Measurements from ENCODE around the gene AFAP1. TPM values are rescaled to one million over a fixed set of nuclear protein-coding genes. Genes with fewer than 3 reads are reported as not detected.

AFAP1 gene
- total and polyA plus RNA-seq, 2 of the 4 experiments (the other 2 are of a cell fraction), result 48.2 to 80.9 TPM

- dilution Hi-C loops (cut with HindIII; ENCODE audit: low sequenced_read_pairs, unreplicated experiment), result no loop called here
- peak; percentile 39; the same call in 1 of the 2 replicates for ATAC-seq (ENCODE audit: low read depth)
These were observed 5.0 kb upstream of the AFAP1 start for GRCh38 chr4:7944599-7945220.

More at GRCh38 chr4:7944599-7945220, 5.0 kb upstream of the AFAP1 start:
- Histone ChIP-seq H2BK20ac (ENCODE audit: low read depth, low read length) (no peak overlapping the region), H3K23ac (ENCODE audit: low read depth, low read length) (0 out of 2 replicates have a peak overlapping the region, but pooled peaks have one; percentile 40), H3K56ac (ENCODE audit: extremely low read depth, insufficient read depth, low read length) (no peak overlapping the region), H3K9me3 (ENCODE audit: control insufficient read depth, insufficient read depth, low read length) (no peaks in the 10 kb centered on the region), H4K91ac (ENCODE audit: insufficient read depth, low read depth, low read length) (no peak overlapping the region), H3K79me1 (ENCODE audit: low read depth in 1 of 2, low read length in 2 of 2) (peaks cover 0 to 11% of the 10 kb centered on the region in 2 experiments; a peak in 2 of 4 replicates), H4K8ac (ENCODE audit: low read depth in 2 of 2, low read length in 2 of 2) (no peak overlapping the region; a peak in 1 of 4 replicates), H3K4me1 (ENCODE audit: control insufficient read depth, insufficient read depth, low read length) (peaks cover 9% of the 10 kb centered on the region), H3K4me2 (ENCODE audit: low read depth, low read length) (no peak overlapping the region), H3K27ac (ENCODE audit: insufficient read depth, low read length) (no peak overlapping the region), H2AK5ac (ENCODE audit: low read depth, low read length) (no peak overlapping the region), H2BK5ac (ENCODE audit: low read depth, low read length, poor library complexity, severe bottlenecking) (no peak overlapping the region), H2AFZ (replicated peaks; ENCODE audit: low read length, poor library complexity) (no peak overlapping the region), H2BK15ac (ENCODE audit: low read depth, low read length) (no peak overlapping the region), H3K18ac (ENCODE audit: low read depth, low read length) (peak overlapping the region; percentile 19; the same call in 1 of the 2 replicates), H2AK9ac (replicated peaks; ENCODE audit: low read depth, low read length, poor library complexity) (no peak overlapping the region), H4K20me1 (ENCODE audit: insufficient read depth, low read length) (no peaks in the 10 kb centered on the region), H3K4me3 (ENCODE audit: insufficient read depth, low read depth, low read length) (no peak overlapping the region), H3K9me1 (ENCODE audit: insufficient read depth, low read length) (peaks cover 6% of the 10 kb centered on the region), H3K4ac (ENCODE audit: low read depth, low read length) (no peak overlapping the region), H4K5ac (ENCODE audit: low read depth, low read length) (no peak overlapping the region), H3K9ac (ENCODE audit: low read depth, low read length) (no peak overlapping the region), H2BK120ac (ENCODE audit: low read depth, low read length) (no peak overlapping the region), H3K27me3 (ENCODE audit: control insufficient read depth, insufficient read depth, low read length) (no peaks in the 10 kb centered on the region), H3K36me3 (ENCODE audit: control insufficient read depth, insufficient read depth, low read length) (no peaks in the 10 kb centered on the region), H3K14ac (replicated peaks; ENCODE audit: low read depth, low read length) (no peak overlapping the region)
- ChIA-PET POLR2A (ENCODE audit: unreplicated experiment) (interaction anchor here (0.5 kb wide), 1 partner anchor 102 kb away, joined by 3 read pairs; no protein-coding TSS in a partner anchor), CTCF (no interaction called here)
- peak; percentile 54 for DNase-seq
- in situ Hi-C loops (cut with MboI; ENCODE audit: low sequenced_read_pairs) (no loop called here), intact Hi-C loops (cut with micrococcal nuclease) (no loop called here)
- TF ChIP-seq RFX5 (IDR thresholded peaks at IDR 0.05; ENCODE audit: low read depth, low read length) (no peak), MAFK (IDR thresholded peaks at IDR 0.05; ENCODE audit: low read depth, low read length) (no peak), BHLHE40 (IDR thresholded peaks at IDR 0.05; ENCODE audit: low read depth, low read length) (no peak), MAZ (IDR thresholded peaks at IDR 0.05; ENCODE audit: borderline replicate concordance, low read depth, low read length) (no peak), RCOR1 (IDR thresholded peaks at IDR 0.05; ENCODE audit: insufficient replicate concordance, low read length) (no peak), FOS (IDR thresholded peaks at IDR 0.05; ENCODE audit: low read depth, low read length) (no peak), POLR2A (IDR thresholded peaks at IDR 0.05; ENCODE audit: low read depth, low read length) (no peak), ELK1 (IDR thresholded peaks at IDR 0.05; ENCODE audit: borderline replicate concordance, low read depth, low read length) (no peak), RAD21 (IDR thresholded peaks at IDR 0.05; ENCODE audit: low read length) (no peak), CTCF (conservative IDR thresholded peaks at IDR 0.05; ENCODE audit: low read depth, low read length) (no peak), SMC3 (IDR thresholded peaks at IDR 0.05; ENCODE audit: low read depth, low read length) (no peak), CEBPB (IDR thresholded peaks at IDR 0.05; ENCODE audit: low read depth, low read length) (no peak), MXI1 (IDR thresholded peaks at IDR 0.05; ENCODE audit: borderline replicate concordance, low read depth, low read length) (no peak), NFE2L2 (IDR thresholded peaks at IDR 0.05; ENCODE audit: low read depth, low read length) (no peak)
- BruUV-seq (replicated peaks), result no TSS peak
- no CpG with 5 or more reads among the region's 5 CpGs for WGBS, 2 experiments (ENCODE audit: extremely low coverage in 2 of 2, insufficient read length in 1 of 2)

Data from IMR-90 (cell line).